Ascending aorta (tissue), 2 donors: ENCODE measurements around the gene COL4A2. TPM values are rescaled to one million over a fixed set of nuclear protein-coding genes. Genes with fewer than 3 reads are reported as not detected.

Experiments
- DNase-seq, 2 donors: peaks; one replicate each; pipeline ENCODE4 v3.0.0-alpha.2; 2019; ENCODE audit warnings: low spot score in 2 of 2
- H3K27ac ChIP-seq, 2 donors: fragments of 200-600 bp; sonication (generic); one replicate each; pipeline ENCODE4 v1.5.1; 2016 to 2017; ENCODE audit warnings: mild to moderate bottlenecking in 1 of 2
- H3K27me3 ChIP-seq: fragments of 200-600 bp; sonication (generic); one replicate; pipeline ENCODE4 v1.5.1; 2017
- H3K36me3 ChIP-seq, 2 donors: fragments of 200-600 bp; sonication (generic); one replicate each; pipeline ENCODE4 v1.5.1; 2016
- H3K4me1 ChIP-seq, 2 donors: fragments of 200-600 bp; sonication (generic); one replicate each; pipeline ENCODE4 v1.5.1; 2016 to 2017; ENCODE audit warnings: mild to moderate bottlenecking in 1 of 2
- H3K4me3 ChIP-seq, 2 donors: fragments of 200-600 bp; sonication (generic); one replicate each; pipeline ENCODE4 v1.5.1; 2016 to 2017; ENCODE audit warnings: mild to moderate bottlenecking in 1 of 2
- H3K9me3 ChIP-seq, 2 donors: fragments of 200-600 bp; sonication (generic); one replicate each; pipeline ENCODE4 v1.5.1; 2016
- CTCF ChIP-seq, 3 experiments: fragments of 200-600 bp in 2 of 3; fragments of 450-650 bp in 1 of 3; sonication (generic) in 2 of 3; IDR thresholded peaks; one replicate each; pipeline ENCODE4 v1.5.1; 2016 to 2019; ENCODE audit warnings: antibody characterized with exemption in 3 of 3, mild to moderate bottlenecking in 1 of 3, moderate library complexity in 1 of 3
- intact Hi-C: fragments of 100-400 bp; cut with DNase I; formaldehyde crosslinking; loops from one replicate; pipeline ENCODE4 v1.15.1; 2023
- total RNA-seq: library from RNA; depleted of rRNA; stranded (reverse); fragments of >200 nt; gene quantifications from one replicate; pipeline ENCODE4 v1.1.0, GENCODE V29; 2016

Gene COL4A2
- total RNA-seq, 1 donor from 2014 or later: 1,227 TPM

- intact Hi-C loops: no loop called here
Measured at GRCh38 chr13:110414283-110414682, 107.2 kb downstream of the COL4A2 start.

DNA sequence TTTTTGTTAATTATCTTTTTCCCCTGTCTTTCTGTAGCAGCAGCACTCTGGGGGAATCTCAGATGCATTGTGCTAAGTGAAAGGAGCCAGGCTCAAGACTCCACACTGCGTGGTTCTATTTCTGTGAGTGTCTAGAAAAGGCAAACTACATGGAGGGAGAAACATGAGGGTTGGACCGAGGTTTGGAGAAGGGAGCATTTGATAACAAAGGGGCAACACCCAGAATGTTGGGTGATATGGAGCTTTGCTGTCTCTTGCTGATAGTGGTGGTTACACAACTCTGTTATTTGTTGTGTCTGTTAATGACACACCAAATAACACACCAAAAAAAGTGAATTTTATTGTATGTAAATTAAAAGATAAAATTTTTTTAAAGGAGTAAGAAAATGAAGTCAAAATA is 107.8 kb downstream of the COL4A2 start:
- no peak for DNase-seq
- no peak for TF ChIP-seq CTCF (IDR thresholded peaks at IDR 0.05)
- no peaks in the 10 kb centered on the region for H3K36me3 ChIP-seq
- no peaks in the 10 kb centered on the region for H3K9me3 ChIP-seq
- no peak overlapping the region for H3K4me3 ChIP-seq
- peaks cover 41 to 73% of the 10 kb centered on the region in 2 donors for H3K4me1 ChIP-seq
- peak overlapping the region; percentile 90 to 91 for H3K27ac ChIP-seq
- H3K27me3 ChIP-seq: no peaks in the 10 kb centered on the region
- intact Hi-C loops: no loop called here

More at GRCh38 chr13:110414283-110414682, 107.2 kb downstream of the COL4A2 start:
- no peak for TF ChIP-seq CTCF (IDR thresholded peaks at IDR 0.05)
- Histone ChIP-seq H3K4me1 (peaks cover 44 to 77% of the 10 kb centered on the region in 2 donors), H3K36me3 (no peaks in the 10 kb centered on the region), H3K27me3 (no peaks in the 10 kb centered on the region), H3K4me3 (no peak overlapping the region), H3K9me3 (no peaks in the 10 kb centered on the region), H3K27ac (peak overlapping the region; percentile 90 to 91)
- DNase-seq: peak in 1 of 2 donors; percentile 62

DNA sequence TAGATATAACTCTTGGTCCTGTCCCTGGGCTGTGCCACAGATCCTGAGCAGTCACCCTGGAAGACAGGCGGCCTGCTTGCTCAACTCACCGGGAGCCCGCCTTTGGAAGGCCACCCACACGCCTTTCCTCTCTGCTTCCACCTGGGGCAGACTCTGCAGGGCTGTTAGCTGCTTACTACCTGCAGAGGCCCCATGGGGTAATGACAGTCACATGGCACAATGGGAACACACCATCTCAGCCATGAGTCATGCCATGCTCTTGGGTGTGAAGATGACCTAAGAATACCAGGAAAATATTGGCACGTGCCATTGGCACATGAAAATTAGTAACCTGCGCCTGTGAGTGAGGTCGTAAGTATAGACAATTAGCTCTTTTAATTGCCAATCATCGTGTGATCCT is 108.6 kb downstream of the COL4A2 start:
- no peak for DNase-seq
- Histone ChIP-seq H3K27ac (peak overlapping the region; percentile 90 to 91), H3K4me3 (peak overlapping the region in 1 of 2 donors; percentile 29), H3K9me3 (no peaks in the 10 kb centered on the region), H3K4me1 (peaks cover 38 to 68% of the 10 kb centered on the region in 2 donors), H3K36me3 (no peaks in the 10 kb centered on the region), H3K27me3 (no peaks in the 10 kb centered on the region)
- intact Hi-C loops: no loop called here
- TF ChIP-seq CTCF (IDR thresholded peaks at IDR 0.05): no peak

DNA sequence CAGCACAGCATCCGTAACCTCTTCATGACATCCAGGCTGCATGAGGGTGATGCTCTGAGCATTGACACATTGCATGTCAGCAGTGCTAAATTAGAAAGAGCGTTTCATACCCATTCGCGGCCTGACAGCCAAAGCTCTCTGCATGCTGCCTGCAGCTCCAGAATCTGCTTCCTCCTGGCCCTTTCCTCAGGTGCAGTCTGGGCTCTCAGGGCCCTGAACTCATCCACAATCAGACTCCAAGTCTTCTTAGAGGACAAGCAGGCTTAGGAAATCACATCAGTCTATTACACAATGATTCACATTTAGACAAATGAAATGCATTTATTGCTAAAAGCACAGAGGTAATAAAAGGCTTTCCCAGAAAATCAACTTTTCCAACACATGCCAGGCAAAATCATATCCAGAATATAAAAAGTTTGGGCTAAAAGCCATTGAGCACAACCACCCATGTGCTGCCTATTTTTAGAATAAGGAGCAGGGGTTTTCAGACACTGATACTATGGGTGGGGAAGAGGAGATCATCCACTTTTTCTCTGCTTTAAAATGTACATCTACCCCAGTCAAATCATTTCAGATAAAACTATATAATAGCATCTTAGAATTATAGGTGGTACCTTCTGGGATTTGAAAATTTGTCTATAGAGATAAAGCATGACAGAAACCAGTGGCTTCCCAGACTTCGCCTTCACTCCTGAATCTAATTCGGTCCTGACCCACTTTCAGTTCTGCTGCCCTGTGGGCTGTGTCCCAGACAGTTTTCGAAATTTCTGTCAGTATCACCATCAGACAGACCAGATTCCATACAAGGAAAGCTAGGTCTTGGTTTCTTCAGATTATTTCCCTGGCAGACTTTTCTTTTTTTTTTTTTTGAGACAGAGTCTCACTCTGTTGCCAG is 109.3 kb downstream of the COL4A2 start:
- Histone ChIP-seq H3K9me3 (no peaks in the 10 kb centered on the region), H3K4me3 (peak overlapping the region; percentile 17 to 29), H3K27ac (peak overlapping the region; percentile 90 to 91), H3K27me3 (no peaks in the 10 kb centered on the region), H3K36me3 (peaks cover 0 to 4% of the 10 kb centered on the region in 2 donors), H3K4me1 (peaks cover 35 to 66% of the 10 kb centered on the region in 2 donors)
- intact Hi-C loops: no loop called here
- peak in 1 of 2 donors; percentile 88 for DNase-seq
- TF ChIP-seq CTCF (IDR thresholded peaks at IDR 0.05): no peak

DNA sequence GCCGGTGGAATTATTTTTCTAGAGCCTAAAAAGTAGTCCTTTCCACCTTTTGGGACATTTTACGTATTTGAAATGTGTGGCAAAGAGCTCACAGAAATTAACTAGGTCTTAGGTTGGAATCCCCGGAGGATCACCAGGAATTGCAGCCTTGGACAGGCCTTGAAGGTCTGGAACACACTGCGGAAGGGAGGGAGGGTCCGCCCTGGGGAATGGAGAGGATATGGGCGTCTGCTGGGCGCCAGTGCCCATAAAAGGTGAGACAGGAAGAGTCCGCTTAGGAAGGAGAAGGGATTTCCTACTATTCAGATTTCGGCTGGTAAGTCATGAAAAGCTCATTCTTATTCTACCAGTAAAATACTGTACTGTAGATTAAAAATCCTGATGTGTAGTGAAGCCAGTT is 111.9 kb downstream of the COL4A2 start:
- H3K9me3 ChIP-seq: no peaks in the 10 kb centered on the region
- H3K27me3 ChIP-seq: no peaks in the 10 kb centered on the region
- H3K36me3 ChIP-seq: peaks cover 0 to 4% of the 10 kb centered on the region in 2 donors
- H3K4me1 ChIP-seq: peaks cover 23 to 58% of the 10 kb centered on the region in 2 donors
- intact Hi-C loops: no loop called here
- no peak for DNase-seq
- no peak for TF ChIP-seq CTCF (IDR thresholded peaks at IDR 0.05)
- peak overlapping the region; percentile 90 to 91 for H3K27ac ChIP-seq
- peak overlapping the region in 1 of 2 donors; percentile 46 for H3K4me3 ChIP-seq
